ENCODE data around the gene LPIN1. TPM values are rescaled to one million over a fixed set of nuclear protein-coding genes. Genes with fewer than 3 reads are reported as not detected.
"Not testable (repeated sequence)": the region's sequence is repeated elsewhere in the genome, so short reads cannot be mapped to it uniquely, and the experiment has no call there.

The LPIN1 gene
- total RNA-seq, 1 donor from 2014 or later = 18.8 TPM

DNA sequence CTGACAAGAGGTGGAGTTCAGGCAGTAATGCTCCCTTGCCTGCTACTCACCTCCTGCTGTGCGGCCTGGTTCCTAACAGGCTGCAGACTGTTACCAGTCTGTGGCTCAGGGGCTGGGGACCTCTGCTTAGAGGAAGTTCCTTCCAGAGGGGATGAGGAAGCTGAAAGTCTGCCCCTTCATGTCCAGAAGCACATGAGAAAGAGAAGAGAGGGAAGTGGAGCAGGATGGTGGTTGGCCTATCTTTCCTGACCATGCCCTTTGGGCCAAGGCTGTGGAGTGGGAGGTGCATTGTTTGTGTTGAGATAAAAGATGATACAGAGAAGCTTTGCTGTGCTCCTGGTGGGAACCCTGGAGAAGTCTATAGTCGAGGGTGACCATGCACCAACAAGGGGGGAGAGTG is 112.5 kb downstream of the LPIN1 start:
- Histone ChIP-seq H3K27me3 (ENCODE audit: control insufficient read depth in 3 of 3, insufficient read depth in 3 of 3, low read length in 3 of 3) (peaks cover 0 to 6% (median 4%) of the 10 kb centered on the region in 3 donors), H3K9ac (ENCODE audit: low read depth in 1 of 3, low read length in 3 of 3) (no peak overlapping the region), H3K4me3 (ENCODE audit: low read length in 3 of 3) (no peak overlapping the region), H3K27ac (ENCODE audit: low read depth, low read length) (no peak overlapping the region), H3K36me3 (ENCODE audit: control insufficient read depth in 3 of 3, insufficient read depth in 3 of 3, low read length in 3 of 3) (no peaks in the 10 kb centered on the region), H3K9me3 (ENCODE audit: control insufficient read depth in 3 of 3, low read length in 3 of 3) (no peaks in the 10 kb centered on the region), H3K4me1 (ENCODE audit: control insufficient read depth in 3 of 3, insufficient read depth in 3 of 3, low read length in 3 of 3) (peaks cover 0 to 5% (median 3%) of the 10 kb centered on the region in 3 donors)

GRCh38 chr2:11859975-11860374 is 113.5 kb downstream of the LPIN1 start:
- not testable (repeated sequence) for H3K4me1 ChIP-seq (ENCODE audit: control insufficient read depth in 3 of 3, insufficient read depth in 3 of 3, low read length in 3 of 3); H3K27ac ChIP-seq (ENCODE audit: low read depth, low read length); H3K9me3 ChIP-seq (ENCODE audit: control insufficient read depth in 3 of 3, low read length in 3 of 3); H3K9ac ChIP-seq (ENCODE audit: low read depth in 1 of 3, low read length in 3 of 3); H3K4me3 ChIP-seq (ENCODE audit: low read length in 3 of 3); H3K27me3 ChIP-seq (ENCODE audit: control insufficient read depth in 3 of 3, insufficient read depth in 3 of 3, low read length in 3 of 3); H3K36me3 ChIP-seq (ENCODE audit: control insufficient read depth in 3 of 3, insufficient read depth in 3 of 3, low read length in 3 of 3)

DNA sequence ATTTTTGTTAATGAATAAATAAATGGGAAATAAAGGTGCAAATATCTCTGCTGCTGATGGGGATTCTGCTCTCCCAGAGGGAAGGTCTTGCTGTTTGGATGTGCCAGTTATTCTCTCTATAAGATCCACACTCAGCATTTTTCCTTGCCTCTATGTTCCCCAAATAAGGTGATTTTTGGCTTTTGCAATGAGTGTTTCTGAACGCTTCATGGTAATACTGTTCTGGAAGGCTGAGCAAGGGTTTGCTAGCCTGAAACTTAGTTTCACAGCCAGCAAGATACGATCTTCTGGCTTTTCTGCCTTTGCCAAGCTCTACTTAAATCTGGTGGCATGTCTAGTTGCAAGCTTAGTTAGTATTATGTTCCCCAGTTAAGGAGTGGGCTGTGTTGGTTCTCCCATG is 114.6 kb downstream of the LPIN1 start:
- Histone ChIP-seq H3K36me3 (ENCODE audit: control insufficient read depth in 3 of 3, insufficient read depth in 3 of 3, low read length in 3 of 3) (no peaks in the 10 kb centered on the region), H3K4me1 (ENCODE audit: control insufficient read depth in 3 of 3, insufficient read depth in 3 of 3, low read length in 3 of 3) (peaks cover 3 to 8% (median 3%) of the 10 kb centered on the region in 3 donors), H3K4me3 (ENCODE audit: low read length in 3 of 3) (no peak overlapping the region), H3K27me3 (ENCODE audit: control insufficient read depth in 3 of 3, insufficient read depth in 3 of 3, low read length in 3 of 3) (no peaks in the 10 kb centered on the region), H3K27ac (ENCODE audit: low read depth, low read length) (no peak overlapping the region), H3K9me3 (ENCODE audit: control insufficient read depth in 3 of 3, low read length in 3 of 3) (no peaks in the 10 kb centered on the region), H3K9ac (ENCODE audit: low read depth in 1 of 3, low read length in 3 of 3) (no peak overlapping the region)

- Histone ChIP-seq H3K9ac (ENCODE audit: low read depth in 1 of 3, low read length in 3 of 3) (no peak overlapping the region), H3K36me3 (ENCODE audit: control insufficient read depth in 3 of 3, insufficient read depth in 3 of 3, low read length in 3 of 3) (no peaks in the 10 kb centered on the region), H3K4me3 (ENCODE audit: low read length in 3 of 3) (no peak overlapping the region), H3K27ac (ENCODE audit: low read depth, low read length) (no peak overlapping the region), H3K9me3 (ENCODE audit: control insufficient read depth in 3 of 3, low read length in 3 of 3) (no peaks in the 10 kb centered on the region), H3K27me3 (ENCODE audit: control insufficient read depth in 3 of 3, insufficient read depth in 3 of 3, low read length in 3 of 3) (no peaks in the 10 kb centered on the region), H3K4me1 (ENCODE audit: control insufficient read depth in 3 of 3, insufficient read depth in 3 of 3, low read length in 3 of 3) (peaks cover 3 to 8% (median 3%) of the 10 kb centered on the region in 3 donors)
Observed at GRCh38 chr2:11862049-11862448, 115.6 kb downstream of the LPIN1 start.

DNA sequence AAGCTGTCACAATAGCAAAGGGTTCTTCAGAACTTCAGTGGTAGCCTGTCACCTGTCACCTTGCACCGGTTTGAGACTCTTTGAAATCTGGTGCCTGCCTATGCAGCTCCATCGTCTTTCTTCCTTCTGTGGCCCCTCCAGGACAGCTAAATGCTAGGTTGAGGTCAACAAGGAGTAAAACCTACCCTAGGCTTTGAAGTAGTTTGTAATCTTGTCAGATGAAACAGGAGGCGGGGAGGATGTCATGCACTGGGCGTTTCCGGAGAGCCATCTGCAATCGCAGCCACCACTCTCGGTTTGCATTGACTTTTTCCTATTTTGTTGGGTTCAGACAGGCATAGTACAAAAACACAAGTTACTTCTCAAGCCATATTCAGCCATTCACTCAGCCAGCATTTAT is 116.7 kb downstream of the LPIN1 start:
- no peak overlapping the region for H3K27ac ChIP-seq (ENCODE audit: low read depth, low read length)
- no peaks in the 10 kb centered on the region for H3K36me3 ChIP-seq (ENCODE audit: control insufficient read depth in 3 of 3, insufficient read depth in 3 of 3, low read length in 3 of 3)
- H3K4me1 ChIP-seq (ENCODE audit: control insufficient read depth in 3 of 3, insufficient read depth in 3 of 3, low read length in 3 of 3) = peaks cover 3 to 8% (median 3%) of the 10 kb centered on the region in 3 donors
- H3K27me3 ChIP-seq (ENCODE audit: control insufficient read depth in 3 of 3, insufficient read depth in 3 of 3, low read length in 3 of 3) = no peaks in the 10 kb centered on the region
- H3K4me3 ChIP-seq (ENCODE audit: low read length in 3 of 3) = no peak overlapping the region
- H3K9ac ChIP-seq (ENCODE audit: low read depth in 1 of 3, low read length in 3 of 3) = no peak overlapping the region
- H3K9me3 ChIP-seq (ENCODE audit: control insufficient read depth in 3 of 3, low read length in 3 of 3) = no peaks in the 10 kb centered on the region

DNA sequence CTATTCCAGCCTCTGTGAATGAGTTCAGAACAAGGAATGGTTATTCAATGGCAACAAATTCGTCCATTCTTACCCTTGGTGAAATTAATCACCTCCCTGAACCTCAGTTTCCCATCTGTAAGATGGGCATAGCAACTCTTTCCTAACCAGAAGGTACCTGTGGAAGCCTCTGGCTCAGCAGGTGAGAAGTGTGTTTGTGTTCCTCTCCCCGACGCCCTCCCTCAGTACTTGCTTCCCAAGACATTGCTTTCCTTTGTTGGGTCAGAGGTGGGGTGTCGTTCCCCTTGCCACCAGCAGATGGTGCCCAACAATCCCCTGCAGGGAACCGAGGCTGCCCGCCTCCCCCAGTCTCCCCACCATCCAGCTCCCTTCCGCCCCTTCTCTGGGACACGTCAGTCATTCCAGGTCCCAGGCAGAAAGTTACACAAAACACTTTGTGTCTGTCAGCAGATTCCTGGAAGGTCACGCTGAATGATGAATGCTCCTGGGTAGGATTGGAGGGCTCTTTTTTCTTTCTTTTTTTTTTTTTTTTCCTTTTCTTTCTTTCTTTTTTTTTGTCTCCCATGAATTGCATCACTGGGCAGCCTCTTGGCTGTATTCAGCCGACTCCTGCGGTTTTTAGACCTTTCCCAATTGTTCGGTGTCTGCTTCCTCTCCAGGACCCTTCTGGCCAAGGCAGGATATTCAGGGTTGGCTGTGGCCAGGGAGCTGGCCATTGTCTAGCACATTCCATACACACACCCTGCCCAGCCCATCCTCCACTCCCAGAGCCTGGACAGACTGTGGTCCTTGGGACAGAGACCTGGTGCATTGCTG is 117.3 kb downstream of the LPIN1 start:
- H3K9me3 ChIP-seq (ENCODE audit: control insufficient read depth in 3 of 3, low read length in 3 of 3) = no peaks in the 10 kb centered on the region
- H3K9ac ChIP-seq (ENCODE audit: low read depth in 1 of 3, low read length in 3 of 3) = no peak overlapping the region
- no peaks in the 10 kb centered on the region for H3K36me3 ChIP-seq (ENCODE audit: control insufficient read depth in 3 of 3, insufficient read depth in 3 of 3, low read length in 3 of 3)
- peak overlapping the region in 1 of 3 donors; percentile 31 for H3K4me3 ChIP-seq (ENCODE audit: low read length in 3 of 3)
- H3K27me3 ChIP-seq (ENCODE audit: control insufficient read depth in 3 of 3, insufficient read depth in 3 of 3, low read length in 3 of 3) = no peaks in the 10 kb centered on the region
- H3K4me1 ChIP-seq (ENCODE audit: control insufficient read depth in 3 of 3, insufficient read depth in 3 of 3, low read length in 3 of 3) = peaks cover 3 to 8% (median 3%) of the 10 kb centered on the region in 3 donors
- peak overlapping the region; percentile 11 for H3K27ac ChIP-seq (ENCODE audit: low read depth, low read length)

- Histone ChIP-seq H3K27me3 (ENCODE audit: control insufficient read depth in 3 of 3, insufficient read depth in 3 of 3, low read length in 3 of 3) (no peaks in the 10 kb centered on the region), H3K4me3 (ENCODE audit: low read length in 3 of 3) (no peak overlapping the region), H3K27ac (ENCODE audit: low read depth, low read length) (no peak overlapping the region), H3K36me3 (ENCODE audit: control insufficient read depth in 3 of 3, insufficient read depth in 3 of 3, low read length in 3 of 3) (no peaks in the 10 kb centered on the region), H3K9me3 (ENCODE audit: control insufficient read depth in 3 of 3, low read length in 3 of 3) (no peaks in the 10 kb centered on the region), H3K4me1 (ENCODE audit: control insufficient read depth in 3 of 3, insufficient read depth in 3 of 3, low read length in 3 of 3) (peaks cover 3 to 8% (median 3%) of the 10 kb centered on the region in 3 donors), H3K9ac (ENCODE audit: low read depth in 1 of 3, low read length in 3 of 3) (no peak overlapping the region)
Observed at GRCh38 chr2:11864724-11865123, 118.3 kb downstream of the LPIN1 start.

DNA sequence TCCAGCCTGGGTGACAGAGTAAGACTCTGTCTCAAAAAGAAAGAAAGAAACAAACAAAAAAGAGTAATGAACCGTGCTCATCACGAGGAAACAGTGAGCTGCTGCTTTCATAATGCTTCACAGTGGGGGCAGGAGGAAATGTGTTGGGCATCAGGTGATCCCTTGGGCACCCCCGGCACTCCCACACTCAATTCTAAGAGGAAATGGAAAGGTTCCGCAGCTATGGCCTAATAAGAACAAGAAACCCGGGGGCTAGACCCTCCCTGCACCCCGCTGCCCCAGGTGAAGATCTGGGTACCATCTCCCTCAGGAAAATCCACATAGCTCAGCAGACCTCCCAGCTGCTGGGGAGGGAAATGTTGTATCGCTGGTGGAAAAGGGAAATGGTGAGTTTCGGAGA is 118.9 kb downstream of the LPIN1 start:
- H3K4me1 ChIP-seq (ENCODE audit: control insufficient read depth in 3 of 3, insufficient read depth in 3 of 3, low read length in 3 of 3) = peaks cover 3 to 8% (median 3%) of the 10 kb centered on the region in 3 donors

GRCh38 chr2:11865805-11866204 is 119.4 kb downstream of the LPIN1 start:
- no peak overlapping the region for H3K4me3 ChIP-seq (ENCODE audit: low read length in 3 of 3)
- no peak overlapping the region for H3K27ac ChIP-seq (ENCODE audit: low read depth, low read length)
- H3K36me3 ChIP-seq (ENCODE audit: control insufficient read depth in 3 of 3, insufficient read depth in 3 of 3, low read length in 3 of 3) = no peaks in the 10 kb centered on the region
- H3K4me1 ChIP-seq (ENCODE audit: control insufficient read depth in 3 of 3, insufficient read depth in 3 of 3, low read length in 3 of 3) = peaks cover 3 to 8% (median 3%) of the 10 kb centered on the region in 3 donors
- H3K9ac ChIP-seq (ENCODE audit: low read depth in 1 of 3, low read length in 3 of 3) = no peak overlapping the region
- H3K27me3 ChIP-seq (ENCODE audit: control insufficient read depth in 3 of 3, insufficient read depth in 3 of 3, low read length in 3 of 3) = no peaks in the 10 kb centered on the region
- H3K9me3 ChIP-seq (ENCODE audit: control insufficient read depth in 3 of 3, low read length in 3 of 3) = no peaks in the 10 kb centered on the region

More for the DNA sequence above, 118.9 kb downstream of the LPIN1 start:
- Histone ChIP-seq H3K36me3 (ENCODE audit: control insufficient read depth in 3 of 3, insufficient read depth in 3 of 3, low read length in 3 of 3) (no peaks in the 10 kb centered on the region), H3K27me3 (ENCODE audit: control insufficient read depth in 3 of 3, insufficient read depth in 3 of 3, low read length in 3 of 3) (no peaks in the 10 kb centered on the region), H3K9me3 (ENCODE audit: control insufficient read depth in 3 of 3, low read length in 3 of 3) (no peaks in the 10 kb centered on the region), H3K27ac (ENCODE audit: low read depth, low read length) (no peak overlapping the region), H3K4me3 (ENCODE audit: low read length in 3 of 3) (no peak overlapping the region), H3K9ac (ENCODE audit: low read depth in 1 of 3, low read length in 3 of 3) (no peak overlapping the region)
